Breast epithelium (tissue), 3 donors: ENCODE results near the gene DDX31.

Source experiments
- CTCF ChIP-seq, 3 donors: fragments of 450-650 bp; IDR thresholded peaks; one replicate each; pipeline ENCODE4 v1.5.1; 2016 to 2017; ENCODE audit warnings: antibody characterized with exemption in 3 of 3, mild to moderate bottlenecking in 3 of 3, moderate library complexity in 3 of 3
- POLR2AphosphoS5 ChIP-seq, 3 donors: sonication (generic); formaldehyde crosslinking; IDR thresholded peaks; one replicate each; pipeline ENCODE4 v1.6.1; 2017; ENCODE audit warnings: antibody characterized with exemption in 3 of 3

GRCh38 chr9:132717326-132717945 lies 47.7 kb upstream of the DDX31 start:
- TF ChIP-seq POLR2AphosphoS5 (IDR thresholded peaks at IDR 0.05): no peak
- TF ChIP-seq CTCF (IDR thresholded peaks at IDR 0.05): no peak
